Endodermal cell (in vitro differentiated cells): ENCODE results near the gene CD247. TPM values are rescaled to one million over a fixed set of nuclear protein-coding genes. Genes with fewer than 3 reads are reported as not detected.

ENCODE experiments used
- DNase-seq: peaks from one replicate; pipeline ENCODE4 v3.0.0-alpha.2; 2017
- H3K27ac ChIP-seq: 2 replicates; pipeline ENCODE4 v1.5.1; 2013; ENCODE audit warnings: mild to moderate bottlenecking, low read depth, low read length, moderate library complexity
- H3K27me3 ChIP-seq: 2 replicates; pipeline ENCODE4 v1.6.1; 2013; ENCODE audit warnings: mild to moderate bottlenecking, low read length, moderate library complexity; ENCODE audit not compliant: insufficient read depth, control insufficient read depth, poor library complexity, severe bottlenecking
- H3K36me3 ChIP-seq: 2 replicates; pipeline ENCODE4 v1.7.0; 2013; ENCODE audit warnings: mild to moderate bottlenecking, low read length, moderate library complexity; ENCODE audit not compliant: control insufficient read depth, insufficient read depth
- H3K4me1 ChIP-seq: one replicate; pipeline ENCODE4 v1.7.0; 2013; ENCODE audit warnings: low read length; ENCODE audit not compliant: control insufficient read depth, insufficient read depth
- H3K4me3 ChIP-seq: 2 replicates; pipeline ENCODE4 v1.5.1; 2013; ENCODE audit warnings: mild to moderate bottlenecking, low read length, moderate library complexity
- H3K9ac ChIP-seq: 2 replicates; pipeline ENCODE4 v1.6.1; 2013; ENCODE audit warnings: mild to moderate bottlenecking, low read length, moderate library complexity; ENCODE audit not compliant: poor library complexity, severe bottlenecking; ENCODE audit errors: extremely low read depth
- H3K9me3 ChIP-seq: 2 replicates; pipeline ENCODE4 v1.6.1; 2013; ENCODE audit warnings: mild to moderate bottlenecking, low read length, moderate library complexity; ENCODE audit not compliant: control insufficient read depth
- H3K27ac Mint-ChIP-seq: 2 replicates; pipeline ENCODE4 v1.8.0; 2020; ENCODE audit warnings: mixed read lengths
- H3K27me3 Mint-ChIP-seq: 2 replicates; pipeline ENCODE4 v1.8.0; 2021; ENCODE audit warnings: mild to moderate bottlenecking, mixed read lengths; ENCODE audit not compliant: insufficient read depth
- H3K36me3 Mint-ChIP-seq: 2 replicates; pipeline ENCODE4 v1.8.0; 2020; ENCODE audit warnings: low read depth, mixed read lengths
- H3K4me1 Mint-ChIP-seq: 2 replicates; pipeline ENCODE4 v1.8.0; 2020; ENCODE audit warnings: mixed read lengths
- H3K4me3 Mint-ChIP-seq: 2 replicates; pipeline ENCODE4 v1.8.0; 2020; ENCODE audit warnings: mild to moderate bottlenecking, moderate library complexity, mixed read lengths
- H3K9me3 Mint-ChIP-seq: 2 replicates; pipeline ENCODE4 v1.8.0; 2020; ENCODE audit warnings: mild to moderate bottlenecking, mixed read lengths
- WGBS, 2 experiments: methylation state at CpG; one replicate each; pipeline versions ENCODE4 v1.1.5 to v1.1.7; 2013; ENCODE audit warnings: missing lambda C conversion rate in 2 of 2, mixed read lengths in 1 of 2; ENCODE audit not compliant: insufficient coverage in 1 of 2, insufficient read length in 1 of 2; 5-methylcytosine and 5-hydroxymethylcytosine counted together
- total RNA-seq, 2 donors: library from RNA; stranded (reverse); fragmentation: NEBNext Ultra II Directional in 1 of 2; extraction: Animal tissue kit (Norgen Biotek cat#: 25700) in 1 of 2; gene quantifications; 2 replicates in 1 of 2; 3 replicates in 1 of 2; pipeline ENCODE4 v1.2.1, GENCODE V29; 2021
- TF ChIP-seq, protein P1 (sequence below): fragments of 200-600 bp; sonication (generic); conservative IDR thresholded peaks from 2 replicates; pipeline ENCODE4 v1.5.0; 2021; ENCODE audit warnings: antibody characterized with exemption, mild to moderate bottlenecking

The CD247 gene
- total RNA-seq, 2 donors from 2014 or later = 0.46 to 0.55 TPM

- H3K9ac ChIP-seq = no peak overlapping the region
- H3K27ac ChIP-seq = no peak overlapping the region
- H3K4me1 ChIP-seq = peaks cover 4% of the 10 kb centered on the region
- H3K4me3 ChIP-seq = no peak overlapping the region
- H3K4me3 Mint-ChIP-seq = no peak overlapping the region
- no peaks in the 10 kb centered on the region for H3K9me3 ChIP-seq
- no peak overlapping the region for H3K27ac Mint-ChIP-seq
- TF ChIP-seq, protein P1, sequence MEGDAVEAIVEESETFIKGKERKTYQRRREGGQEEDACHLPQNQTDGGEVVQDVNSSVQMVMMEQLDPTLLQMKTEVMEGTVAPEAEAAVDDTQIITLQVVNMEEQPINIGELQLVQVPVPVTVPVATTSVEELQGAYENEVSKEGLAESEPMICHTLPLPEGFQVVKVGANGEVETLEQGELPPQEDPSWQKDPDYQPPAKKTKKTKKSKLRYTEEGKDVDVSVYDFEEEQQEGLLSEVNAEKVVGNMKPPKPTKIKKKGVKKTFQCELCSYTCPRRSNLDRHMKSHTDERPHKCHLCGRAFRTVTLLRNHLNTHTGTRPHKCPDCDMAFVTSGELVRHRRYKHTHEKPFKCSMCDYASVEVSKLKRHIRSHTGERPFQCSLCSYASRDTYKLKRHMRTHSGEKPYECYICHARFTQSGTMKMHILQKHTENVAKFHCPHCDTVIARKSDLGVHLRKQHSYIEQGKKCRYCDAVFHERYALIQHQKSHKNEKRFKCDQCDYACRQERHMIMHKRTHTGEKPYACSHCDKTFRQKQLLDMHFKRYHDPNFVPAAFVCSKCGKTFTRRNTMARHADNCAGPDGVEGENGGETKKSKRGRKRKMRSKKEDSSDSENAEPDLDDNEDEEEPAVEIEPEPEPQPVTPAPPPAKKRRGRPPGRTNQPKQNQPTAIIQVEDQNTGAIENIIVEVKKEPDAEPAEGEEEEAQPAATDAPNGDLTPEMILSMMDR = no peak
- DNase-seq = no peak
- H3K27me3 ChIP-seq = no peaks in the 10 kb centered on the region
- no peaks in the 10 kb centered on the region for H3K36me3 Mint-ChIP-seq
- H3K4me1 Mint-ChIP-seq = peaks cover 6% of the 10 kb centered on the region
- WGBS, 2 experiments = 85 to 92% methylated on average over 9 of the region's 9 CpGs
- H3K27me3 Mint-ChIP-seq = peaks cover 8% of the 10 kb centered on the region
- H3K9me3 Mint-ChIP-seq = peaks cover 6% of the 10 kb centered on the region
- H3K36me3 ChIP-seq = no peaks in the 10 kb centered on the region
These were observed 6.3 kb upstream of the CD247 start for GRCh38 chr1:167524651-167525050.

DNA sequence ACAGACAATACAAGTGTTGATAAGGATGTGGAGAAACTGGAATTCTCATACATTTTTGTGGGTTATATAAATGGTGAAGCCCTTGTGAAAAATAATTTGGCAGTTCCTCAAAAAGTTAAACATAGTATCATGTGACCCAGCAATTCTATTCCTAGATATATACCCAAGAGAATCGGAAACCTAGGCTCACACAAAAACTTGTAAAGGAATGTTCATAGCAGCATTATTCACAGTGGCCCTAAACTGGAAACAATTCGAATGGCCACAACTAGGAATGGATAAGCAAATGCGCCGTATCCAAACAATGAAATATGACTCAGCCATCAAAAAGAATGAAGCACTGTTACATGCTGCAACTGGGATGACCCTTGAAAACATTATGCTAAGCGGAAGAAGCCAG, 3.9 kb upstream of the CD247 start:
- Mint-ChIP-seq H3K4me3 (no peak overlapping the region), H3K36me3 (no peaks in the 10 kb centered on the region), H3K27me3 (peaks cover 6% of the 10 kb centered on the region), H3K4me1 (peaks cover 6% of the 10 kb centered on the region), H3K9me3 (peaks cover 6% of the 10 kb centered on the region), H3K27ac (no peak overlapping the region)
- 92 to 100% methylated on average over 3 to 5 of the region's 5 CpGs for WGBS, 2 experiments
- TF ChIP-seq, protein P1 = no peak
- no peak for DNase-seq
- no peak overlapping the region for H3K27ac ChIP-seq
- H3K4me3 ChIP-seq = no peak overlapping the region
- H3K9ac ChIP-seq = no peak overlapping the region
- H3K36me3 ChIP-seq = no peaks in the 10 kb centered on the region
- H3K27me3 ChIP-seq = no peaks in the 10 kb centered on the region
- H3K4me1 ChIP-seq = peaks cover 4% of the 10 kb centered on the region
- H3K9me3 ChIP-seq = no peaks in the 10 kb centered on the region

DNA sequence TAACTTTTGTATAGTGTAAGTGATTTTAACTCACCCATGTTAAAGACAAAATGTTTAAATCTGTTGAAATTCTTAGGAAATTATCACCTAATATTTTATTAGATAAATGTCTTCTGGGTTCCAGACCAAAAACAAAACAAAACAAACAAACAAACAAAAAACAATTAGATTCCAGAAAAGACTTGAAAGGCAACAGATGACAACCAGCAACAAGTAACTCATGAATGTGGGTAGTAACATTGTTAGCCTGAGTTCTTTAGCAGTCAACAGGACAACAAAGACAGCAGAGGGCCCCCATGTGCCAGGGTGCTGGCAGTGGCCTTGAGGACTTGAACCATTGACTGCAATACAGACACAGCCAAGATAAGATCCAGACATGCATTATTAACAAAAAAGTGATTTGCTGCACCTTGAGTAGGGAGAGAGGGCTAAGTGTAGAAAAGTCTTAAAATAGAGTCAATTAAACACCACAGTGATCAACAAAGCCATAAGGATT, 2.4 kb upstream of the CD247 start:
- Mint-ChIP-seq H3K27me3 (peaks cover 5% of the 10 kb centered on the region), H3K27ac (no peak overlapping the region), H3K4me1 (no peaks in the 10 kb centered on the region), H3K36me3 (no peaks in the 10 kb centered on the region), H3K4me3 (no peak overlapping the region), H3K9me3 (peaks cover 6% of the 10 kb centered on the region)
- no peak for DNase-seq
- no peaks in the 10 kb centered on the region for H3K9me3 ChIP-seq
- H3K9ac ChIP-seq = no peak overlapping the region
- H3K4me3 ChIP-seq = no peak overlapping the region
- H3K4me1 ChIP-seq = no peaks in the 10 kb centered on the region
- H3K36me3 ChIP-seq = no peaks in the 10 kb centered on the region
- TF ChIP-seq, protein P1 = peak; percentile 52
- no peaks in the 10 kb centered on the region for H3K27me3 ChIP-seq
- no peak overlapping the region for H3K27ac ChIP-seq
